ENCODE data around the gene CRYGB.

DNA sequence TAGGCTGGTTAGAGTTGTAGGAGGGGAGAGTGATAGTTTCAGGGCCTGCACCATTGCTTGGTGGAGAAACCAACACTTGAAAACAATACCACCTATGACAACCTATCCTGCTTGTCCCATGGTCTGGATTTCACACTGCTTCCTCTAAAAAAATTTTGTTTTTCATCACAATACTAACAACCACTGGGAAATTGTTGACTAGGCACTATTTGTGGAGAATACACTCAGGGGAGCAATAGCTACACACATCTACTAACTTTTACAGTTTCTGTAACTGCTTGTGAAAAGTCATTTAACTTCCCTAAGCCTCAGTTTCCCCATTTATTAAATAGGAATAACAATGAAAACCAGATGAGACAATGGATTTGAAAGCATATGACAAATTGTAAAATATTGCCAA, 4.1 kb upstream of the CRYGB start:
- TF ChIP-seq TCF12 (IDR thresholded peaks at IDR 0.05; ENCODE audit: low read depth) (no peak), TAF1 (IDR thresholded peaks at IDR 0.05; ENCODE audit: low read depth) (no peak), FOXM1 (IDR thresholded peaks at IDR 0.05; ENCODE audit: borderline replicate concordance, low read depth) (no peak), EGR1 (IDR thresholded peaks at IDR 0.05) (no peak), NFIC (IDR thresholded peaks at IDR 0.05) (no peak), RAD21 (IDR thresholded peaks at IDR 0.05; ENCODE audit: low read depth) (no peak), TEAD4 (IDR thresholded peaks at IDR 0.05) (no peak), EP300 (IDR thresholded peaks at IDR 0.05; ENCODE audit: borderline replicate concordance) (no peak), CEBPB (IDR thresholded peaks at IDR 0.05) (no peak), YY1 (IDR thresholded peaks at IDR 0.05; ENCODE audit: low read depth) (no peak)
- TF ChIP-seq, protein P1, sequence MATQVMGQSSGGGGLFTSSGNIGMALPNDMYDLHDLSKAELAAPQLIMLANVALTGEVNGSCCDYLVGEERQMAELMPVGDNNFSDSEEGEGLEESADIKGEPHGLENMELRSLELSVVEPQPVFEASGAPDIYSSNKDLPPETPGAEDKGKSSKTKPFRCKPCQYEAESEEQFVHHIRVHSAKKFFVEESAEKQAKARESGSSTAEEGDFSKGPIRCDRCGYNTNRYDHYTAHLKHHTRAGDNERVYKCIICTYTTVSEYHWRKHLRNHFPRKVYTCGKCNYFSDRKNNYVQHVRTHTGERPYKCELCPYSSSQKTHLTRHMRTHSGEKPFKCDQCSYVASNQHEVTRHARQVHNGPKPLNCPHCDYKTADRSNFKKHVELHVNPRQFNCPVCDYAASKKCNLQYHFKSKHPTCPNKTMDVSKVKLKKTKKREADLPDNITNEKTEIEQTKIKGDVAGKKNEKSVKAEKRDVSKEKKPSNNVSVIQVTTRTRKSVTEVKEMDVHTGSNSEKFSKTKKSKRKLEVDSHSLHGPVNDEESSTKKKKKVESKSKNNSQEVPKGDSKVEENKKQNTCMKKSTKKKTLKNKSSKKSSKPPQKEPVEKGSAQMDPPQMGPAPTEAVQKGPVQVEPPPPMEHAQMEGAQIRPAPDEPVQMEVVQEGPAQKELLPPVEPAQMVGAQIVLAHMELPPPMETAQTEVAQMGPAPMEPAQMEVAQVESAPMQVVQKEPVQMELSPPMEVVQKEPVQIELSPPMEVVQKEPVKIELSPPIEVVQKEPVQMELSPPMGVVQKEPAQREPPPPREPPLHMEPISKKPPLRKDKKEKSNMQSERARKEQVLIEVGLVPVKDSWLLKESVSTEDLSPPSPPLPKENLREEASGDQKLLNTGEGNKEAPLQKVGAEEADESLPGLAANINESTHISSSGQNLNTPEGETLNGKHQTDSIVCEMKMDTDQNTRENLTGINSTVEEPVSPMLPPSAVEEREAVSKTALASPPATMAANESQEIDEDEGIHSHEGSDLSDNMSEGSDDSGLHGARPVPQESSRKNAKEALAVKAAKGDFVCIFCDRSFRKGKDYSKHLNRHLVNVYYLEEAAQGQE (IDR thresholded peaks at IDR 0.05; ENCODE audit: low read depth) = no peak

All from Ishikawa (cell line).